ENCODE data around the gene TTLL6. TPM values are rescaled to one million over a fixed set of nuclear protein-coding genes. Genes with fewer than 3 reads are reported as not detected.

The TTLL6 gene
- total and polyA plus RNA-seq, 2 donors from 2014 or later, result 2.3 to 4.2 TPM

DNA sequence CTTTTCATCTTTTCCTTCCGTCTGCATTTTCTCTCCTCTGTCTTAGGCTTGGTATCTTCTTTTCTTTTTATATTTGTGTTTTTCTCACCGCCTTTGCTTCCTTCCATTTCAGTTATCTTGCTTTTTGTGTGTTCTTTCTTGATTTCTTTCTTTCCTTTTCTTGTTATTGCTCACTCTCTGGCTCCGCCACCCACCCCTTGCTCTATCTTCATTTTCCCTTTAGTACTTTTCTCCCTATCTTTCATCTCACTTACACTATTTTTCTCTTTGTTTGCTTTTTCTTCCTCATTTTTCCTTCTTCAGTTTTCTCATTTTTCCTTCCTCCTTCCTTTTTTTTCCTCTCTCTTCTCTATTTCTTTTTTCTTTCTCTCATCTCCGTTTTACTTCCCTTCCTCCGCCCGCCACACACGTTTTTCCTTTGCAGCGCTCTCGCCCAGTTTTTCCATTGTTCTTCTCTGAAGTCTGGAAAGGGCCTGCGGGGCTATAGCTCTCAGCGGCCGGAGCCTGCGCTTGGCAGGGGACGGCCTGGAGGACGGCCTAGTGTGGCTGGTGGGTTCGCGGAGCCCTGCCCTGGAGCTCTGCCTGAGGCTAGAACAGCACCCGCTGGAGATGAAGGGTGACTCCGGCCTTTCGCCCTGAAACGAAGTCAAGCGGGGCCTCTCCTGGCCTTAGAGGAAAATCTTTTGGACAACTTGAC is 83.2 kb downstream of the TTLL6 start:
- FAIRE-seq (no peak), DNase-seq (no peak)
- H3K36me3 ChIP-seq (ENCODE audit: control insufficient read depth in 2 of 3, insufficient read depth in 3 of 3, low read length in 3 of 3), result no peaks in the 10 kb centered on the region
- H3K9me3 ChIP-seq (ENCODE audit: control insufficient read depth in 2 of 3, insufficient read depth in 1 of 3, low read length in 3 of 3), result no peaks in the 10 kb centered on the region
- H3K27ac ChIP-seq (ENCODE audit: low read depth in 2 of 2, low read length in 2 of 2), result no peak overlapping the region
- H3K9ac ChIP-seq (ENCODE audit: low read length in 3 of 3), result no peak overlapping the region
- TF ChIP-seq, protein P1, sequence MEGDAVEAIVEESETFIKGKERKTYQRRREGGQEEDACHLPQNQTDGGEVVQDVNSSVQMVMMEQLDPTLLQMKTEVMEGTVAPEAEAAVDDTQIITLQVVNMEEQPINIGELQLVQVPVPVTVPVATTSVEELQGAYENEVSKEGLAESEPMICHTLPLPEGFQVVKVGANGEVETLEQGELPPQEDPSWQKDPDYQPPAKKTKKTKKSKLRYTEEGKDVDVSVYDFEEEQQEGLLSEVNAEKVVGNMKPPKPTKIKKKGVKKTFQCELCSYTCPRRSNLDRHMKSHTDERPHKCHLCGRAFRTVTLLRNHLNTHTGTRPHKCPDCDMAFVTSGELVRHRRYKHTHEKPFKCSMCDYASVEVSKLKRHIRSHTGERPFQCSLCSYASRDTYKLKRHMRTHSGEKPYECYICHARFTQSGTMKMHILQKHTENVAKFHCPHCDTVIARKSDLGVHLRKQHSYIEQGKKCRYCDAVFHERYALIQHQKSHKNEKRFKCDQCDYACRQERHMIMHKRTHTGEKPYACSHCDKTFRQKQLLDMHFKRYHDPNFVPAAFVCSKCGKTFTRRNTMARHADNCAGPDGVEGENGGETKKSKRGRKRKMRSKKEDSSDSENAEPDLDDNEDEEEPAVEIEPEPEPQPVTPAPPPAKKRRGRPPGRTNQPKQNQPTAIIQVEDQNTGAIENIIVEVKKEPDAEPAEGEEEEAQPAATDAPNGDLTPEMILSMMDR (IDR thresholded peaks at IDR 0.05; ENCODE audit: borderline replicate concordance, extremely low read depth, insufficient read depth), result no peak
- intact Hi-C loops (cut with DNase I), result no loop called here
- H3K27me3 ChIP-seq (ENCODE audit: control insufficient read depth, insufficient read depth, low read length), result peaks cover 90% of the 10 kb centered on the region
- H3K4me3 ChIP-seq (ENCODE audit: low read length in 3 of 3), result no peak overlapping the region
- H3K4me1 ChIP-seq (ENCODE audit: control insufficient read depth in 2 of 3, insufficient read depth in 2 of 3, low read depth in 1 of 3, low read length in 3 of 3), result no peaks in the 10 kb centered on the region

DNA sequence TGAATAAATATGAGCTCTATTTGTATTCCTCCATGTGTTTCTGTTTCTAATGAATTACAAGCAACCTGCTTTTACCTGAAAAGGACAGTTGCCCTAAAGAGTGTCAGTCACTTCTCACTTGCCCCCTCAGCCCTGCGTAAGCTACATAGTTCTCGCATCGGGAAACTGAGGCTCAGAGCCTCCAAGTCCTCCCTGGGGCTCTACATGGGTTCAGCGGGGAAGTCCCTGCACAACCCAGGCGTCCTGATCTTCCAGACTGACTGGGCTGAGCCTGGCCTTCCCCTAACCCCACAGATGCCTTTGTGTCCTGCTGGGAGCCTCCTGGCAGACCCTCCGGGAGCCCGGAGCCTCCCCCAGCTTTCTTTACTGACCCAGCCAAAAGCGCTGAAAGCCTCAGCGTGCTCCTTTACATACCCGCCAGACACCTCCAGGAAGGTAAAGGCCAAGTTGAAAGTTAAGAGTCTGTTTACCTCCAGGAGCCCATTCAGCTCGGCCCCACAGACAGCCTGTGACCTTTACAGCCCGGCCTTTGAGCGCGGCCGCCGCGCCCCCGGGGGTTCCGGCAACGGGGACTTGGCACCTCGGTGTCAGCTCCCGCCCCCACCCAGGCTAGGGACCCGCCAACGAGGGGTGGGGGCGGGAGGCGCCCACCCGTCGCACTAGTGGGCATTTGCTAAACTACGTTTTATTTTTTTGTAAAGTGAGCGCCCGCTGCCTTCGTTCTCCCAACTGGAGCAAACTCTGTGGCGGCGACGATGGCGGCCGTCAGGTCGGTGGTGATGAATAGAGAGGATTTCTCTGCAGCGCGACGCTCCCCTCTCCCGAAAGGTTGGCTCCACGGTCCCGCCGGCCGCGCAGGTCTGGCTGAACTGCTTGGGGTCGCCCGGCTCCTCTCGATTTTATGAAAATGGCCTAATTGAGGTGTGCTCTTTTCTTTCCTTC is 84.1 kb downstream of the TTLL6 start:
- H3K4me3 ChIP-seq (ENCODE audit: low read length in 3 of 3), result no peak overlapping the region
- no peak overlapping the region for H3K27ac ChIP-seq (ENCODE audit: low read depth in 2 of 2, low read length in 2 of 2)
- no peaks in the 10 kb centered on the region for H3K36me3 ChIP-seq (ENCODE audit: control insufficient read depth in 2 of 3, insufficient read depth in 3 of 3, low read length in 3 of 3)
- H3K9ac ChIP-seq (ENCODE audit: low read length in 3 of 3), result no peak overlapping the region
- H3K9me3 ChIP-seq (ENCODE audit: control insufficient read depth in 2 of 3, insufficient read depth in 1 of 3, low read length in 3 of 3), result no peaks in the 10 kb centered on the region
- TF ChIP-seq, protein P1 (IDR thresholded peaks at IDR 0.05; ENCODE audit: borderline replicate concordance, extremely low read depth, insufficient read depth), result no peak
- no peaks in the 10 kb centered on the region for H3K4me1 ChIP-seq (ENCODE audit: control insufficient read depth in 2 of 3, insufficient read depth in 2 of 3, low read depth in 1 of 3, low read length in 3 of 3)
- no peak for DNase-seq
- intact Hi-C loops (cut with DNase I), result no loop called here
- peaks cover 90% of the 10 kb centered on the region for H3K27me3 ChIP-seq (ENCODE audit: control insufficient read depth, insufficient read depth, low read length)
- no peak for FAIRE-seq

DNA sequence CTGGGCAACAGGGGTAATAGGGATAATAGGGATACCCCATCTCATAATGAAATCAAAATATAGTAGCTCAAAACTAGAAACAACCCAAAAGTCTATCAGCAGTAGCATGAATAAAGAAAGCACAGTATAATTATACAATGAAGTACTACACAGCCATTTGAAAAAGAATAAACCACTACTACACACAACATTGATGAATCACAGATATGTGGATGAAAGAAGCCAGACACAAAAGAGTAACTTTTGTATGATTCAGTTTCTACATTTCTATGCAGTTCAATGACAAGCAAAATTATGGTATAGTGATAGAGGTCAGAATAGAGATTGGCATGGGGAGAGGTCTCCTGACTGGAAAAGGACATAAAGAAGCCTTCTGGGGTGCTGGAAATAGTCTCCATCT is 85.7 kb downstream of the TTLL6 start:
- H3K27me3 ChIP-seq (ENCODE audit: control insufficient read depth, insufficient read depth, low read length), result peaks cover 93% of the 10 kb centered on the region
- H3K9me3 ChIP-seq (ENCODE audit: control insufficient read depth in 2 of 3, insufficient read depth in 1 of 3, low read length in 3 of 3), result no peaks in the 10 kb centered on the region
- intact Hi-C loops (cut with DNase I), result no loop called here
- FAIRE-seq (no peak), DNase-seq (no peak)
- TF ChIP-seq, protein P1 (IDR thresholded peaks at IDR 0.05; ENCODE audit: borderline replicate concordance, extremely low read depth, insufficient read depth), result no peak
- H3K9ac ChIP-seq (ENCODE audit: low read length in 3 of 3), result no peak overlapping the region
- no peaks in the 10 kb centered on the region for H3K36me3 ChIP-seq (ENCODE audit: control insufficient read depth in 2 of 3, insufficient read depth in 3 of 3, low read length in 3 of 3)
- H3K27ac ChIP-seq (ENCODE audit: low read depth in 2 of 2, low read length in 2 of 2), result no peak overlapping the region
- no peaks in the 10 kb centered on the region for H3K4me1 ChIP-seq (ENCODE audit: control insufficient read depth in 2 of 3, insufficient read depth in 2 of 3, low read depth in 1 of 3, low read length in 3 of 3)
- no peak overlapping the region for H3K4me3 ChIP-seq (ENCODE audit: low read length in 3 of 3)
